Tibial nerve (tissue), 4 donors: ENCODE results near the gene IL20. TPM values are rescaled to one million over a fixed set of nuclear protein-coding genes. Genes with fewer than 3 reads are reported as not detected.

Source experiments
- DNase-seq, 2 donors: peaks; one replicate each; pipeline ENCODE4 v3.0.0-alpha.2; 2019; ENCODE audit warnings: low spot score in 2 of 2
- H3K27ac ChIP-seq, 4 donors: fragments of 200-600 bp; sonication (generic) in 3 of 4; one replicate each; pipeline ENCODE4 v1.5.1; 2017 to 2019; ENCODE audit warnings: mild to moderate bottlenecking in 1 of 4
- H3K27me3 ChIP-seq, 2 donors: fragments of 200-600 bp; sonication (generic) in 1 of 2; one replicate each; pipeline versions ENCODE4 v1.5.1 to v1.6.0; 2017 to 2019
- H3K36me3 ChIP-seq, 3 donors: fragments of 200-600 bp; sonication (generic); one replicate each; pipeline ENCODE4 v1.5.1; 2018 to 2019
- H3K4me1 ChIP-seq, 4 donors: fragments of 200-600 bp; sonication (generic) in 3 of 4; one replicate each; pipeline ENCODE4 v1.5.1; 2017 to 2019
- H3K4me3 ChIP-seq, 4 donors: fragments of 200-600 bp; sonication (generic) in 3 of 4; one replicate each; pipeline ENCODE4 v1.5.1; 2017 to 2019; ENCODE audit warnings: mild to moderate bottlenecking in 1 of 4, moderate library complexity in 1 of 4
- H3K9me3 ChIP-seq, 4 donors: fragments of 200-600 bp; sonication (generic) in 3 of 4; one replicate each; pipeline ENCODE4 v1.5.1; 2017 to 2019
- EP300 ChIP-seq, 2 donors: sonication (generic); formaldehyde crosslinking; IDR thresholded peaks; one replicate each; pipeline ENCODE4 v1.6.1; 2017; ENCODE audit warnings: antibody characterized with exemption in 2 of 2, mild to moderate bottlenecking in 1 of 2
- POLR2A ChIP-seq, 2 donors: fragments of 450-650 bp; IDR thresholded peaks; one replicate each; pipeline ENCODE4 v1.6.1; 2017; ENCODE audit warnings: antibody characterized with exemption in 2 of 2, mild to moderate bottlenecking in 2 of 2, moderate library complexity in 2 of 2
- WGBS, 2 donors: methylation state at CpG; one replicate each; pipeline ENCODE4 v1.1.5; 2018; 5-methylcytosine and 5-hydroxymethylcytosine counted together
- total RNA-seq, 4 donors: library from RNA; depleted of rRNA; stranded (reverse); fragments of >200 nt; gene quantifications; one replicate each; pipeline ENCODE4 v1.1.0, GENCODE V29; 2016
- TF ChIP-seq, protein P1 (sequence below), 5 experiments: fragments of 200-600 bp in 3 of 5; fragments of 450-650 bp in 2 of 5; sonication (generic) in 3 of 5; IDR thresholded peaks; one replicate each; pipeline ENCODE4 v1.5.1; 2016 to 2019; ENCODE audit warnings: antibody characterized with exemption in 5 of 5, mild to moderate bottlenecking in 3 of 5, moderate library complexity in 2 of 5

IL20 gene
- total RNA-seq, 4 donors from 2014 or later = not detected

DNA sequence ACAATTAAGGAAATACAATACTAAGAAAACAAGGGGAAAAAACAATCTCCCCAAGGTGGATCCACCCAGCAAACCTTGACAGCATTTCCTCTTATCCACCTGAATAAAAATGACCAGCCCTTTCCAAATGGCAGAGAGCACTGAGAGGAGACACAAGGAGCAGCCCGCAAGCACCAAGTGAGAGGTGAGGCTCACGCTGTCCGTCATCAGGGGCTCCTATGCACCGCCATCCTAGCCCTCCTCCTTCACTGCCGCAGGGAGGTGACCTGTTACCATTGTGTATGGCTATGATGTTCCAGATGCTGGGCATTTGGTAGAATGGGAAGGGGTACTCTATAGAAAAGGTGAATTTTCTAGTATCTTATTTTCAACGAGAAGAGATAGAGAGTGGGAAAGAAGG, 31.2 kb upstream of the IL20 start:
- TF ChIP-seq EP300 (IDR thresholded peaks at IDR 0.05) (no peak), POLR2A (IDR thresholded peaks at IDR 0.05) (no peak)
- TF ChIP-seq, protein P1, sequence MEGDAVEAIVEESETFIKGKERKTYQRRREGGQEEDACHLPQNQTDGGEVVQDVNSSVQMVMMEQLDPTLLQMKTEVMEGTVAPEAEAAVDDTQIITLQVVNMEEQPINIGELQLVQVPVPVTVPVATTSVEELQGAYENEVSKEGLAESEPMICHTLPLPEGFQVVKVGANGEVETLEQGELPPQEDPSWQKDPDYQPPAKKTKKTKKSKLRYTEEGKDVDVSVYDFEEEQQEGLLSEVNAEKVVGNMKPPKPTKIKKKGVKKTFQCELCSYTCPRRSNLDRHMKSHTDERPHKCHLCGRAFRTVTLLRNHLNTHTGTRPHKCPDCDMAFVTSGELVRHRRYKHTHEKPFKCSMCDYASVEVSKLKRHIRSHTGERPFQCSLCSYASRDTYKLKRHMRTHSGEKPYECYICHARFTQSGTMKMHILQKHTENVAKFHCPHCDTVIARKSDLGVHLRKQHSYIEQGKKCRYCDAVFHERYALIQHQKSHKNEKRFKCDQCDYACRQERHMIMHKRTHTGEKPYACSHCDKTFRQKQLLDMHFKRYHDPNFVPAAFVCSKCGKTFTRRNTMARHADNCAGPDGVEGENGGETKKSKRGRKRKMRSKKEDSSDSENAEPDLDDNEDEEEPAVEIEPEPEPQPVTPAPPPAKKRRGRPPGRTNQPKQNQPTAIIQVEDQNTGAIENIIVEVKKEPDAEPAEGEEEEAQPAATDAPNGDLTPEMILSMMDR (IDR thresholded peaks at IDR 0.05) = no peak
- Histone ChIP-seq H3K9me3 (no peaks in the 10 kb centered on the region), H3K4me3 (no peak overlapping the region), H3K27me3 (peaks cover 0 to 5% of the 10 kb centered on the region in 2 donors), H3K27ac (no peak overlapping the region), H3K4me1 (peaks cover 0 to 8% (median 4%) of the 10 kb centered on the region in 4 donors), H3K36me3 (no peaks in the 10 kb centered on the region)
- WGBS, 2 donors = 81 to 88% methylated on average over 6 of the region's 6 CpGs
- no peak for DNase-seq

DNA sequence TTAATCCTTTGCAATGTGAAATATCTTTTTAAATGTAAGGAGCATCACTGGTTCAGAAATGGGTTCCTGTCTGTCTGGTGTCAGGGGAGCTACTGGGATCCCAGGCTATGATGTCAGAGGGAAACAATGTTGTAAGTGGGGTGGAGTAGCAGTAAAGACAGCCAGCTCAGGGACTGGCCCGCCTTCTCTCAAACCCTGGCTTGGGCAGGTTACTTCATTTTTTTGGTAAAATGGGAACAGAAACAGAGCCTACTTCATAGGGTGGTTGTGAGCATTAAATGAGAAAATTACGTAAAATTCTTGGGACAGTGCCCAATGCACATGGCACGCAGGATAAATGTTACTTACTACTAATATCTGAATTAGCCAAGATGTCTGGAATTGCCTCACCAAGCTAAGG, 30.7 kb upstream of the IL20 start:
- peak in 1 of 2 donors; percentile 46 for TF ChIP-seq EP300 (IDR thresholded peaks at IDR 0.05)
- TF ChIP-seq, protein P1 (IDR thresholded peaks at IDR 0.05) = no peak
- Histone ChIP-seq H3K27me3 (peaks cover 0 to 5% of the 10 kb centered on the region in 2 donors), H3K36me3 (no peaks in the 10 kb centered on the region), H3K4me1 (peaks cover 0 to 8% (median 1%) of the 10 kb centered on the region in 4 donors), H3K4me3 (no peak overlapping the region), H3K27ac (no peak overlapping the region), H3K9me3 (no peaks in the 10 kb centered on the region)
- WGBS, 2 donors = 62 to 63% methylated on average over 3 of the region's 3 CpGs
- peak in 1 of 2 donors; percentile 29 for DNase-seq

DNA sequence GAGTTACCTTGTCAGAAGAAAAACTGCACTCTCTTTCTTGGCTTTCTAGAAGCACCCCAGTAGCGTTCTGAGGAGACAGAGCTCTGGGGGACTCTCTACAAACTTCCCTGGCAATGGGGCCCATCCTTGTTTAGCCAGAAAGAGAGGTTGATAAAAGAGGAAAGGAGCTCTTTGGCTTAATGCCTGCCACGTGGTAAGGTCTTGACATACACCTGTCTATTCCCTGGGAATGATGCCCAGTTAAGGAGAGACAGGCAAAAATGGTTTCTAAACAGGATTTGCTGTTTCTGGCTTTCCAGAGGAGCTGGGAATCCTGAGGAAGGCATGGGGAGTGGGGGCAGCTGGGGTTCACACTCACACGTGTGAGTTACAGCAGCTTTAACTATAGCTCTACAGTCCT, 30.2 kb upstream of the IL20 start:
- DNase-seq = no peak
- H3K4me3 ChIP-seq = no peak overlapping the region
- TF ChIP-seq, protein P1 (IDR thresholded peaks at IDR 0.05) = no peak
- TF ChIP-seq POLR2A (IDR thresholded peaks at IDR 0.05) (no peak), EP300 (IDR thresholded peaks at IDR 0.05) (no peak)
- H3K9me3 ChIP-seq = no peaks in the 10 kb centered on the region
- H3K27me3 ChIP-seq = peaks cover 0 to 5% of the 10 kb centered on the region in 2 donors
- peaks cover 0 to 8% (median 0%) of the 10 kb centered on the region in 4 donors for H3K4me1 ChIP-seq
- no peaks in the 10 kb centered on the region for H3K36me3 ChIP-seq
- H3K27ac ChIP-seq = no peak overlapping the region
- WGBS, 2 donors = 49 to 62% methylated on average over 3 of the region's 3 CpGs

DNA sequence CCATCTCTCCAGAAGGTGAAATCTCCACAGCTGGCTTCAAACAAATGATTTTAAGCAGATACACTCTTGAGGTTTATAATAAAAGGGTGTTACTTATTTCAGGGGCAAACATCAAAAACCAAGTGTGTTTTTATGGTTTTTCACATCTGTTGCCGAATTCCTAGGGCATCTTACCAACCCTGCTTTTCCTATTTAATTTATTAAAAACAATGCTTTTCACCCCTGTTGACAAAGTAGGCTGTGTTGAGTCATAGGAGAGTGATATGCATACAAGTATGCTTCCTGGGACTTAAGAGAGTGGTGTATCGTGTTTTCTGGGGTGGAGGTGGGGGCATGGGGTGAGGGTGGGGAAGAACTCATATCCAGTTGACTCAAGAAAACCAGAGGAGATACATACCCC, 29.3 kb upstream of the IL20 start:
- no peak for DNase-seq
- no peaks in the 10 kb centered on the region for H3K36me3 ChIP-seq
- no peaks in the 10 kb centered on the region for H3K9me3 ChIP-seq
- WGBS, 2 donors = 73 to 75% methylated on average over 2 of the region's 2 CpGs
- H3K27me3 ChIP-seq = peaks cover 0 to 5% of the 10 kb centered on the region in 2 donors
- no peak overlapping the region for H3K27ac ChIP-seq
- TF ChIP-seq POLR2A (IDR thresholded peaks at IDR 0.05) (no peak), EP300 (IDR thresholded peaks at IDR 0.05) (no peak)
- TF ChIP-seq, protein P1 (IDR thresholded peaks at IDR 0.05) = no peak
- H3K4me3 ChIP-seq = no peak overlapping the region
- peaks cover 0 to 8% (median 0%) of the 10 kb centered on the region in 4 donors for H3K4me1 ChIP-seq

DNA sequence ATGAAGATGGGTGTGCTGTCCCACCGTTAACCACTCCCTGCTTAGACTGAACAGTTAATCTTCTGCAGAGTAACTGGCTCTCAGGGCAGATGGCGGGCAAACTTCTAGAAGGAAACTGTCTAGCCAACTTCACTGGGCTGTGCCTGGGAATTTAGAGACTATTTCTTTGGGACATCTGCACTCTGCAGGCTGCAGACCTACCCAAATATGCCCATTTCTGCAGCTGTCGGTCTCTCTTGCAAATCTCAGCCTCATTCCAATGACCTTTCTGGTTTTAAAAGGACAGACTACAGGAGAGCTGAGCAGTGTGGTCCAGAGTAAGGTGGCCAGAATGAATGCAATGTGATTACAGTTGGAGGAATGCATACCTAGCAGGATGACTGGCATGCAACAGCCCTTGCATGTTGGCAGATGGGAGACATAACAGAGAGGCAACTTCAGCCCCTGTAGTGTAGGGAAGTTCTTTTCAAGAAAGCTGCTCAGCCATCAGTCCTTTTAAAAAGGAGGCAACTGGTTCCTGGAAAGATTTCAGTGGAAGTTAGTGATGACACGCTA, 26.3 kb upstream of the IL20 start:
- no peaks in the 10 kb centered on the region for H3K36me3 ChIP-seq
- H3K27ac ChIP-seq = no peak overlapping the region
- TF ChIP-seq EP300 (IDR thresholded peaks at IDR 0.05) (no peak), POLR2A (IDR thresholded peaks at IDR 0.05) (no peak)
- TF ChIP-seq, protein P1 (IDR thresholded peaks at IDR 0.05) = no peak
- DNase-seq = no peak
- H3K27me3 ChIP-seq = peaks cover 0 to 5% of the 10 kb centered on the region in 2 donors
- 68 to 87% methylated on average over 4 of the region's 4 CpGs for WGBS, 2 donors
- H3K4me3 ChIP-seq = no peak overlapping the region
- no peaks in the 10 kb centered on the region for H3K9me3 ChIP-seq
- H3K4me1 ChIP-seq = no peaks in the 10 kb centered on the region
